SHP77 treated with DMSO at 0.1 percent for 48 hours (cell line): ENCODE results near the gene TTLL4.
A peak's percentile ranks its signal among the peaks of the same experiment; 100 is the strongest.

Experiments
- DNase-seq: peaks from one replicate; lab custom pipeline; 2025; lab: John Stamatoyannopoulos, UW

TTLL4 gene, protein sequence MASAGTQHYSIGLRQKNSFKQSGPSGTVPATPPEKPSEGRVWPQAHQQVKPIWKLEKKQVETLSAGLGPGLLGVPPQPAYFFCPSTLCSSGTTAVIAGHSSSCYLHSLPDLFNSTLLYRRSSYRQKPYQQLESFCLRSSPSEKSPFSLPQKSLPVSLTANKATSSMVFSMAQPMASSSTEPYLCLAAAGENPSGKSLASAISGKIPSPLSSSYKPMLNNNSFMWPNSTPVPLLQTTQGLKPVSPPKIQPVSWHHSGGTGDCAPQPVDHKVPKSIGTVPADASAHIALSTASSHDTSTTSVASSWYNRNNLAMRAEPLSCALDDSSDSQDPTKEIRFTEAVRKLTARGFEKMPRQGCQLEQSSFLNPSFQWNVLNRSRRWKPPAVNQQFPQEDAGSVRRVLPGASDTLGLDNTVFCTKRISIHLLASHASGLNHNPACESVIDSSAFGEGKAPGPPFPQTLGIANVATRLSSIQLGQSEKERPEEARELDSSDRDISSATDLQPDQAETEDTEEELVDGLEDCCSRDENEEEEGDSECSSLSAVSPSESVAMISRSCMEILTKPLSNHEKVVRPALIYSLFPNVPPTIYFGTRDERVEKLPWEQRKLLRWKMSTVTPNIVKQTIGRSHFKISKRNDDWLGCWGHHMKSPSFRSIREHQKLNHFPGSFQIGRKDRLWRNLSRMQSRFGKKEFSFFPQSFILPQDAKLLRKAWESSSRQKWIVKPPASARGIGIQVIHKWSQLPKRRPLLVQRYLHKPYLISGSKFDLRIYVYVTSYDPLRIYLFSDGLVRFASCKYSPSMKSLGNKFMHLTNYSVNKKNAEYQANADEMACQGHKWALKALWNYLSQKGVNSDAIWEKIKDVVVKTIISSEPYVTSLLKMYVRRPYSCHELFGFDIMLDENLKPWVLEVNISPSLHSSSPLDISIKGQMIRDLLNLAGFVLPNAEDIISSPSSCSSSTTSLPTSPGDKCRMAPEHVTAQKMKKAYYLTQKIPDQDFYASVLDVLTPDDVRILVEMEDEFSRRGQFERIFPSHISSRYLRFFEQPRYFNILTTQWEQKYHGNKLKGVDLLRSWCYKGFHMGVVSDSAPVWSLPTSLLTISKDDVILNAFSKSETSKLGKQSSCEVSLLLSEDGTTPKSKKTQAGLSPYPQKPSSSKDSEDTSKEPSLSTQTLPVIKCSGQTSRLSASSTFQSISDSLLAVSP

GRCh38 chr2:218710687-218711549 lies at the start of gene TTLL4:
TSS of gene TTLL4 (plus strand) at chr2:218710835. CDS start at chr2:218737677, 26,842 bp downstream.
- peak; percentile 86 for DNase-seq

DNA sequence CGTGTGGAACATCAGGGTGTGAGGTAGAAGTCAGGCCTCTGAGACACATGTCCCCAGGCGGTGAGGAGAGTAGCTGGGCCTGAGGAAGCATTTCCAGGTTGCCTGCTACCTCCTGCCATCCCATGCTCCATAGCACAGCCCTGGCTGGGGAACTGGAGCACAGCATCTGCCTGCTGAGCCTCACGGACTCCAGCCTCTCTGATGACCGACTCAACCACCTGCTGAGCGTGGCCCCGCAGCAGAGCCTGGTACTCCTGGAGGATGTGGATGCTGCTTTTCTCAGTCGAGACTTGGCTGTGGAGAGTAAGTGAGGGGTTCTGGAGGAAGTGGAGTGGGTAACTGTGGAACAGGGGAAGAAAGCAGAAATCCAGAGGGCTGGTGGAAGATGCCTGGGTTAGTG lies 48.3 kb upstream of the TTLL4 start:
- no peak for DNase-seq

DNA sequence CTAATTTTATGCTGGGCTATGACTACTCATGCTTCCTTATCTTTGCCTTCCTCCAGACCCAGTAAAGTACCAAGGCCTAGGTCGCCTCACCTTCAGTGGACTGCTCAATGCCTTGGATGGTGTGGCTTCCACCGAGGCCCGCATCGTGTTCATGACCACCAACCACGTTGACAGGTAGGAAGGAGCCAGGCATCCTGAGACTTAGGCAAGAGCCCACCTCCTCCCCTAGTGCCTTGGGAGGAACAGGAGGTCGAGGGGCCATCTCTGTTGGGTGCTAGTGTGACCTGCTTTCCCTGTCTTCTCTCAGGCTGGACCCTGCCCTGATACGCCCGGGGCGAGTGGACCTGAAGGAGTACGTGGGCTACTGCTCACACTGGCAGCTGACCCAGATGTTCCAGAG lies 47.8 kb upstream of the TTLL4 start:
- no peak for DNase-seq

DNA sequence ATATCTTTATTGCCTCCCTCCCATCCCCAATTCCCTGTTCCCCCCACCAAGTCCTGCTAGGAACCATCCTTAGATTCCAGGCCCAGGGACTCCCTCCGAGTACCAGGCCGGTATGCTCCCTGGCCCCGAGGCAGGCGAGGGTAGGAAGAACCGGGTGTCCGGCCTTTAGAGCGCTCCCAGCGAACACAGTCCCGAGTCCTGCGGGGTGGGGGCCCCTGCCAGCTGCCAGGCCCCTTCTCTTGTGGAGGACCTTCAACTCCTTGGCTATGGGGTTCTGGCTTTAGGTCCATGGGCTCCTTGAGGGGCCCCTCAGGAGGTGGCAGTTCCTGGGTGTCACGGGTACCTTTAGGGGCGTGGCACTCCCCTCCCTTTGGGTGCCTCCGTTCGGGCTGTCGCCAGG lies 46.7 kb upstream of the TTLL4 start:
- DNase-seq, result no peak

DNA sequence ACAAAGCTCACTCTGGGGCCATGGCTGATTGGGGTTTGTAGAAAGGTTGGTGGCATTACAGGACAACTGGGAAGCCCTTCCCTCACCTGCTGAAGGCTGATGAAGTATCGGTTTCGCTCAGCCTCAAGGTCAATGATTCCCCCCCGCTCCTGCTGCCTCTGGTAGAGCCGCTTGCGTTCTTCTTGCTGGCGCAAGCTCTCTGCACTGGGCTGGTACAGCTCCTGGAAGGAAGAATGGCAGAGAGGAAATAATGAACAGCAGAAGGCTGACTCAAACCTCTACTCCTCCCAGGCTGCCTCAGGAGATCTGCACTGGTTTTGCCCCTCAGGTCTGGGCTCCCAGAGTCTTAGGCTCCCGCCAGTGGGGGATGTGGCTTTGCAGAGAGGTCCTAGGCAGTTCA lies 46.0 kb upstream of the TTLL4 start:
- DNase-seq, result no peak

DNA sequence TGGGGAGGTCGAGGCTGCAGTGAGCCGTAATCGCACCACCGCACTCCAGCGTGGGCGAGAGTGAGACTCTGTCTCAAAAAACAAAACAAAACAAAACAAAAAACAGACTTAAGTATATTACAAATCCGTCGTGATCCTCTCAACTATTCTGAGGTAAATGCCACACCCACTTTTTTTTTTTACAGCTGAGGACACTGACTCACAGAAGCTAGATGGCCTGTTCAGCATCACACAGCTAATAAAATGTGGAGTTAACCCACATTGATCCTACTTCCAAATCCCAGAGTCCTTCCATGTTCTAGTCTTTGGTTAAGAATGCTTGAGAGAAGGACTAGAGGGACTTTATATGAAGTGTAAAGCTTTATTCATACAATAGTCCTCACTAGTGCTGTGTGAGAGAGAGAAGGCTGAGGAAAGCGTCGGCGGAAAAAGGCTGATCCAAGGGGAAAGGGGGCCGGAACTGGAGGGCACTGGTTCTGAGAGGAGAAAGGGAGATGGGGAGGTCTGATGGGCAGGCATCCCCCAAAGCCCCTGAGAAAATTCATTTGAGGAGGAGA lies 39.5 kb upstream of the TTLL4 start:
- no peak for DNase-seq

- DNase-seq, result peak; percentile 82
Measured at GRCh38 chr2:218671654-218672566, 38.7 kb upstream of the TTLL4 start, which contains the start of the genes RNF25 and STK36. TSS of gene RNF25 (minus strand) at chr2:218672002. CDS start at chr2:218671970, 32 bp downstream. TSS of gene STK36 (plus strand) at chr2:218672086. CDS start at chr2:218672830, 744 bp downstream.

DNA sequence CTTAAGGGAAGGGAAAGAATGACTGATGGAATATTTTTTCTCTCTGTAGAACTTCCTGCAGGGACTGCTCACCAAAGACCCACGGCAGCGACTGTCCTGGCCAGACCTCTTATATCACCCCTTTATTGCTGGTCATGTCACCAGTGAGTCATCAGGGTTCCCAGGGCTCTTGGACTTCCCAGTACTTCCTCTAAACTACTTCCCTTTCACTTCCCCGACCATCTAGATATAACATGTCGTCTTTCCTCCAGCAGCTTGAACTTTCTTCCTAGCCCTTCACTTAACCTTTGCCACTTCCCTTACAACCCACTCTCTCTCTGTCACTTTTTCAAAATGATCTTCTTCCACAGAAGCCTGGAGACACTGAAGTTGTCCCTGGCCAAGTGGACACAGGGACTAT lies 31.5 kb upstream of the TTLL4 start:
- DNase-seq, result no peak

DNA sequence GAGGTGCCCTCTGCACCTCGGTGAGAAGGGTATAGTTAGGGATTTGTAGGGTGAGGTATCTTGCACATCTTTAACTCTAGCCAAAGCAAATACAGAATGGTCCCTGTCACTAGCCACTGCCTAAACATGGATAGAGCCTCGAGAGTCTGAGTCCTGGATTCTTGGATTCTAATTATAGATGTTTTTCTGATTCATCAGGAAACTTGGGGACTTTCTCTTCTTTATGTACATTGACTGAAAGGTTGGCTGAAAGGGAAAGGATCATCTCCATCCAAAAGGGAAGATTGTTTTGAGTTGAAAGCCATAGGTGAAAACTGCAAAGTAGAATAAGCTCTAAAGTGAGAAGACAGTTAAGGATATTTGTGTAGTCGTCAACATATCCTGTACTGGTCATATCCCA lies 30.6 kb upstream of the TTLL4 start:
- DNase-seq, result no peak

DNA sequence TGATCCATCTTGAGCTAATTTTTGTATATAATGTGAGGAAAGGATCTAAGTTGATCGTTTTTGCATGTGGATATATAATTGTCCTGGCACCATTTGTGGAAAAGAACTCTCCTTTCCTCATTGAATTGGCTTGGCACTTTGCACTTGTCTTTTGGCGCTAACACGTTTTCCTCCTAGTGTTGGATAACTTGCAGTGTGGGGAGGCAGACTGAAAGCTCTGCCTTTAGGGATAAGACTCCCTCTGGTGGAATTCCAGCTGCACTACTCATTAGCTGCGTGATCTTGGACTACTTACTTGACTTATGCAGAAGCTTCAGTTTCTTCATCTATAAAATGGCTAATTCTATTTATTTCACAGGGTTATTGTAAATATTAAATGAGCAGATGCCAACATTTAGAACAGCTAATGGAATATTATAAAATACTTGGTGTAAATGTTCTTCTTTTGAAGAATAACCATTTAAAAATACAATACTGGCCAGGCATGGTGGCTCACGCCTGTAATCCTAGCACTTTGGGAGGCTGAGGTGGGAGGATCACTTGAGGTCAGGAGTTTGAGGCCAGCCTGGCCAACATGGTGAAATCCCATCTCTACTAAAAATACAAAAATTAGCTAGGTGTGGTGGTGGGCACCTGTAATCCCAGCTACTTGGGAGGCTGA lies 23.1 kb upstream of the TTLL4 start:
- DNase-seq, result peak; percentile 7

GRCh38 chr2:218691234-218691633 lies 19.4 kb upstream of the TTLL4 start:
- no peak for DNase-seq

DNA sequence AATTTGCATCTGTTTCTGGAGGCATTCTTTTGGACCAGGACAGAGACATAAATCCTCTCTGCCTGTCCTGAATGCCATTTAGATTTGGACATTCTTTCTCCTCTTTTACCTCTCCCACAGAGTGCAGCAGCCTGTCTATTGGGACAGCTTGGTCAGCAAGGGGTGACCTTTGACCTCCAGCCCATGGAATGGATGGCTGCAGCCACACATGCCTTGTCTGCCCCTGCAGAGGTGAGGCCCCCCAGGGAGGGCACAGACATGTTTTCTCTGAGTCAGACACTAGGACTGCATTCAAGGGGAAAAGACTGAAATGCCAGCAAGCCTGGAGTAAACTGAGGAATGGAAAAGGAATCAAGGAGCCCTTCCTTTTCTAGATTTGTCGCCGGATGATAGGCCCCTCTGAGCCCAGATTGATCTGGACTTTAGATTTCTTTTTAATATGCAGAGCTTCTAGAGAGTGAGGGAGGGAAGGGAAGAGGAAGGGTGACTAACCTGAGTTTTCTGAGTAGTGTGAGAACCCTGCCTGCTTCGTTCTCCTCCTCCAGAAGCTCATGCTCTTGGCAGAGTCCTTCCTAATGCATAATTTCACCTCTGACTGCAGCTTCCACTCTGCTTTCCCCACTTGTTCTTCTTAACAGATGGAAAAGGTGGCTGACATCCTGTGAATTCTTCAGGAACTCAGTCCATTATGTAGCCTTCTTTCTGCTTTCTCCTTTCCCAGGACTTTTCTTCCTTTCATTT lies 16.1 kb upstream of the TTLL4 start:
- no peak for DNase-seq

DNA sequence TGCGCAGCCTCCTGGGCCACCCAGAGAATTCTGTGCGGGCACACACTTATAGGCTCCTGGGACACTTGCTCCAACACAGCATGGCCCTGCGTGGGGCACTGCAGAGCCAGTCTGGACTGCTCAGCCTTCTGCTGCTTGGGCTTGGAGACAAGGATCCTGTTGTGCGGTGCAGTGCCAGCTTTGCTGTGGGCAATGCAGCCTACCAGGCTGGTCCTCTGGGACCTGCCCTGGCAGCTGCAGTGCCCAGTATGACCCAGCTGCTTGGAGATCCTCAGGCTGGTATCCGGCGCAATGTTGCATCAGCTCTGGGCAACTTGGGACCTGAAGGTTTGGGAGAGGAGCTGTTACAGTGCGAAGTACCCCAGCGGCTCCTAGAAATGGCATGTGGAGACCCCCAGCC lies 11.8 kb upstream of the TTLL4 start:
- DNase-seq, result no peak

- DNase-seq, result no peak
Measured at GRCh38 chr2:218701806-218702205, 8.8 kb upstream of the TTLL4 start.

- no peak for DNase-seq
Measured at GRCh38 chr2:218703341-218703740, 7.3 kb upstream of the TTLL4 start.

- DNase-seq, result no peak
Measured at GRCh38 chr2:218708086-218708485, 2.5 kb upstream of the TTLL4 start.

DNA sequence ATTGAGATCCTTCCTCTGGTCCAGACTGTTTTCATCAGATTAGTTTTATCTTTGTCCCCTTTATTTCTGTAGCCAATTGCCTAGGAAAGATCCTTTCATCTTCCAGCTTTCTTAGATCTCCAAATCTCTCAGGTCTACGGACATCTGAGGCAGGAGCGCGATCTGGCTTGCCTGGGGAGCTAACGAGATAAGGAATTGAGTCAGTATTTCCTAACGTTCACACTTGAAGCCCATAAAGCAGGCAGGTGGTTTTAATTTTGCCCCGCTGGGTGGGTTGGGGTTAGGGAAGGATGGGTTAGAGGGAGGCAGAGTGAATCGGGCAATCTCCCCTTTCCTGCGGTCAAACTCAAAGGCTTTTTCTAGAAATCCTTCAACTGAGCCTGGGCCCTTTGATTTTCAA lies 727 bp upstream of the TTLL4 start:
- no peak for DNase-seq

- no peak for DNase-seq
Measured at GRCh38 chr2:218710334-218710686, 325 bp upstream of the TTLL4 start.

DNA sequence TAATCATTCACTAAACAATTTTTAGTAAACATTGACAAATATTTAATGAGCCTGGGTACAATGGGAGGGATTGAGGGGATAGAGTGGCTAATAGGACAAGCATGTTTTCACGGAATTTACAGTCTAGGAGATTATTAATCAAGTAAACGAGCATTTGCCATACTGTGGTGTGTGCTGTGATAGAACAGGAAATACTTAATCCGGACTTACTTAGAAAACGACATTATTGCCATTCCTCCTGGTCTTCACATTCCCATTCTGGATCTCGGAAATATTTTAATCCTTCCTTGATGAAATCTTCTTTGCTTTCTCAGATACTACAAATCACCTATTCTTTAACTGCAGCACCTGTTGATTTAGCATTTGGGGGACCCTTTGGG lies 905 bp downstream of the TTLL4 start:
- no peak for DNase-seq
